Stimulated activated CD8-positive, alpha-beta memory T cell treated with anti-CD3 and anti-CD28 coated beads, Interleukin-15, amount 100 ng/mL, for 4 hours (primary cell): ENCODE data around the gene SAT1.

Source experiments
- DNase-seq, 2 donors: peaks; one replicate each; pipeline ENCODE4 v3.0.0-alpha.2; 2020; ENCODE audit warnings: low read depth in 2 of 2

The SAT1 gene

GRCh38 chrX:23810279-23810678 lies 27.3 kb downstream of the SAT1 start:
- DNase-seq = no peak

GRCh38 chrX:23811108-23811651 lies 28.2 kb downstream of the SAT1 start:
- DNase-seq = no peak

GRCh38 chrX:23811656-23812055 lies 28.7 kb downstream of the SAT1 start:
- no peak for DNase-seq

GRCh38 chrX:23813808-23814207 lies 30.8 kb downstream of the SAT1 start:
- no peak for DNase-seq

- DNase-seq = no peak
Observed at GRCh38 chrX:23815376-23815775, 32.4 kb downstream of the SAT1 start.

GRCh38 chrX:23816179-23816578 lies 33.2 kb downstream of the SAT1 start:
- DNase-seq = no peak

GRCh38 chrX:23817979-23818336 lies 35.0 kb downstream of the SAT1 start:
- DNase-seq = no peak

GRCh38 chrX:23819385-23820234 lies 36.6 kb downstream of the SAT1 start:
- no peak for DNase-seq

- no peak for DNase-seq
Observed at GRCh38 chrX:23820235-23820782, 37.3 kb downstream of the SAT1 start.

GRCh38 chrX:23821847-23822246 lies 38.9 kb downstream of the SAT1 start:
- DNase-seq = no peak

GRCh38 chrX:23822397-23822796 lies 39.4 kb downstream of the SAT1 start:
- DNase-seq = no peak

- DNase-seq = no peak
Observed at GRCh38 chrX:23822841-23823240, 39.9 kb downstream of the SAT1 start.

GRCh38 chrX:23825675-23826074 lies 42.7 kb downstream of the SAT1 start:
- DNase-seq = no peak

- no peak for DNase-seq
Observed at GRCh38 chrX:23826216-23826615, 43.2 kb downstream of the SAT1 start.

- no peak for DNase-seq
Observed at GRCh38 chrX:23826653-23827052, 43.7 kb downstream of the SAT1 start.

GRCh38 chrX:23828881-23829280 lies 45.9 kb downstream of the SAT1 start:
- DNase-seq = no peak

- DNase-seq = no peak
Observed at GRCh38 chrX:23832721-23833120, 49.7 kb downstream of the SAT1 start.
